Fibroblast of lung (primary cell): Measurements from ENCODE around the gene RPS6KA4.

Source experiments
- CTCF ChIP-seq, 2 donors: IDR thresholded peaks in 1 of 2; conservative IDR thresholded peaks in 1 of 2; 1 replicate in 1 of 2; 2 replicates in 1 of 2; pipeline ENCODE4 v1.5.1; 2011 to 2012; ENCODE audit warnings: low read length in 2 of 2, control low read depth in 1 of 2, inconsistent platforms in 1 of 2, low read depth in 1 of 2, mild to moderate bottlenecking in 1 of 2
- EZH2 ChIP-seq: IDR thresholded peaks from 2 replicates; pipeline ENCODE4 v1.5.1; 2012; ENCODE audit warnings: low read length, control low read depth, mild to moderate bottlenecking; ENCODE audit errors: missing control alignments

GRCh38 chr11:64364911-64365310 lies 5.9 kb downstream of the RPS6KA4 start:
- TF ChIP-seq CTCF (conservative IDR thresholded peaks at IDR 0.05 in 1 of 2, IDR thresholded peaks at IDR 0.05 in 1 of 2; ENCODE audit: low read depth in 1 of 2, low read length in 2 of 2) (no peak), EZH2 (no peak)
